ENCODE measurements around the gene CD300C. TPM values are rescaled to one million over a fixed set of nuclear protein-coding genes. Genes with fewer than 3 reads are reported as not detected.
"Not testable (repeated sequence)": the region's sequence is repeated elsewhere in the genome, so short reads cannot be mapped to it uniquely, and the experiment has no call there.

CD300C gene
- total RNA-seq, 1 donor from 2014 or later = 1.3 TPM

- intact Hi-C loops (cut with micrococcal nuclease) = no loop called here
Measured at GRCh38 chr17:74536890-74537289, 9.0 kb downstream of the CD300C start.

GRCh38 chr17:74532115-74532514 lies 13.8 kb downstream of the CD300C start:
- intact Hi-C loops (cut with micrococcal nuclease) = no loop called here

GRCh38 chr17:74531231-74531761 lies 14.6 kb downstream of the CD300C start, which contains the start of gene CD300LB:
Gene CD300LB, minus strand, starts transcription at chr17:74531475. Its CDS starts 125 bp downstream, at chr17:74531350.
- intact Hi-C loops (cut with micrococcal nuclease) = no loop called here

- intact Hi-C loops (cut with micrococcal nuclease) = no loop called here
Measured at GRCh38 chr17:74530831-74531150, 15.1 kb downstream of the CD300C start.

GRCh38 chr17:74529243-74529642 lies 16.7 kb downstream of the CD300C start:
- intact Hi-C loops (cut with micrococcal nuclease) = no loop called here

GRCh38 chr17:74528491-74529199 lies 17.3 kb downstream of the CD300C start:
- intact Hi-C loops (cut with micrococcal nuclease) = no loop called here

GRCh38 chr17:74527756-74528155 lies 18.2 kb downstream of the CD300C start:
- intact Hi-C loops (cut with micrococcal nuclease) = no loop called here

GRCh38 chr17:74527081-74527480 lies 18.8 kb downstream of the CD300C start:
- intact Hi-C loops (cut with micrococcal nuclease) = no loop called here

GRCh38 chr17:74526681-74527080 lies 19.2 kb downstream of the CD300C start:
- intact Hi-C loops (cut with micrococcal nuclease) = no loop called here

- intact Hi-C loops (cut with micrococcal nuclease) = no loop called here
Measured at GRCh38 chr17:74525781-74526288, 20.1 kb downstream of the CD300C start.

GRCh38 chr17:74525465-74525725 lies 20.5 kb downstream of the CD300C start:
- intact Hi-C loops (cut with micrococcal nuclease) = no loop called here

- intact Hi-C loops (cut with micrococcal nuclease) = no loop called here
Measured at GRCh38 chr17:74524653-74525464, 21.1 kb downstream of the CD300C start.

GRCh38 chr17:74523308-74523707 lies 22.6 kb downstream of the CD300C start:
- intact Hi-C loops (cut with micrococcal nuclease) = no loop called here

- intact Hi-C loops (cut with micrococcal nuclease) = no loop called here
Measured at GRCh38 chr17:74522381-74523105, 23.4 kb downstream of the CD300C start.

- intact Hi-C loops (cut with micrococcal nuclease) = no loop called here
Measured at GRCh38 chr17:74521701-74522201, 24.2 kb downstream of the CD300C start.

GRCh38 chr17:74520790-74521480 lies 25.0 kb downstream of the CD300C start:
- intact Hi-C loops (cut with micrococcal nuclease) = no loop called here

- intact Hi-C loops (cut with micrococcal nuclease) = no loop called here
Measured at GRCh38 chr17:74520016-74520434, 25.9 kb downstream of the CD300C start.

- intact Hi-C loops (cut with micrococcal nuclease) = not testable (repeated sequence)
Measured at GRCh38 chr17:74518413-74518981, 27.4 kb downstream of the CD300C start.

GRCh38 chr17:74516561-74517328 lies 29.2 kb downstream of the CD300C start:
- intact Hi-C loops (cut with micrococcal nuclease) = no loop called here

- intact Hi-C loops (cut with micrococcal nuclease) = no loop called here
Measured at GRCh38 chr17:74515941-74516340, 30.0 kb downstream of the CD300C start.
